GM10248 (cell line): Measurements from ENCODE around the gene CELSR3.

ENCODE experiments used
- CTCF ChIA-PET: fragments of 300-600 bp; sonication (Branson Sonifier 250); formaldehyde crosslinking; extraction: SDS; loops from one replicate; lab custom pipeline; 2021; ENCODE audit warnings: antibody characterized with exemption; lab: Yijun Ruan, JAX
- POLR2A ChIA-PET: fragments of 350-650 bp; sonication (Branson Sonifier 250); formaldehyde crosslinking; extraction: SDS; loops from one replicate; lab custom pipeline; 2020; ENCODE audit warnings: antibody characterized with exemption; lab: Yijun Ruan, JAX
- DNase-seq: peaks from one replicate; pipeline ENCODE4 v3.0.0; 2012; ENCODE audit errors: extremely low spot score
- CTCF ChIP-seq: IDR thresholded peaks from 2 replicates; pipeline ENCODE4 v1.5.1; 2012; ENCODE audit warnings: mild to moderate bottlenecking, low read depth; ENCODE audit errors: extremely low read depth, missing control alignments, control extremely low read depth

Gene CELSR3

GRCh38 chr3:48644898-48645760 is 17.6 kb downstream of the CELSR3 start:
- DNase-seq: no peak
- CTCF ChIA-PET: interaction anchor here (1.0 to 1.6 kb wide), 2 partner anchors 9 to 19 kb away, joined by 3 read pairs; no protein-coding TSS in a partner anchor
- POLR2A ChIA-PET: no interaction called here
- TF ChIP-seq CTCF: no peak

- DNase-seq: no peak
- CTCF ChIA-PET: interaction anchor here (1.0 kb wide), 1 partner anchor 22 kb away, joined by 3 read pairs; no protein-coding TSS in a partner anchor
- POLR2A ChIA-PET: no interaction called here
- TF ChIP-seq CTCF: no peak
Observed at GRCh38 chr3:48642605-48643004, 20.1 kb downstream of the CELSR3 start.

- POLR2A ChIA-PET: no interaction called here
- no peak for DNase-seq
- TF ChIP-seq CTCF: no peak
- CTCF ChIA-PET: no interaction called here
Observed at GRCh38 chr3:48641396-48641795, 21.3 kb downstream of the CELSR3 start.

- ChIA-PET CTCF (no interaction called here), POLR2A (no interaction called here)
Observed at GRCh38 chr3:48639944-48640606, 22.6 kb downstream of the CELSR3 start.

GRCh38 chr3:48637305-48637704 is 25.4 kb downstream of the CELSR3 start:
- ChIA-PET CTCF (interaction anchor here (1.7 to 2.0 kb wide), 2 partner anchors 27 to 400 kb away, joined by 3 to 6 read pairs; no protein-coding TSS in a partner anchor), POLR2A (no interaction called here)
- DNase-seq: no peak
- TF ChIP-seq CTCF: no peak

More at GRCh38 chr3:48639944-48640606, 22.6 kb downstream of the CELSR3 start:
- DNase-seq: no peak
- TF ChIP-seq CTCF: no peak

- no peak for DNase-seq
- ChIA-PET POLR2A (interaction anchor here (0.9 to 1.0 kb wide), 3 partner anchors 9 to 26 kb away, joined by 3 to 4 read pairs (median 4); no protein-coding TSS in a partner anchor), CTCF (interaction anchor here (1.0 to 3.6 kb wide), 26 partner anchors 11 to 353 kb away, joined by 3 to 43 read pairs (median 5); partner anchors contain the start of gene CELSR3)
- TF ChIP-seq CTCF: no peak
Observed at GRCh38 chr3:48636149-48636655, 26.5 kb downstream of the CELSR3 start.
